ENCODE results near the gene PMM2.
"Not testable (repeated sequence)": the region's sequence is repeated elsewhere in the genome, so short reads cannot be mapped to it uniquely, and the experiment has no call there.

Gene PMM2

GRCh38 chr16:8819411-8820034 lies 21.9 kb downstream of the PMM2 start:
- DNase-seq = no peak

GRCh38 chr16:8822403-8822802 lies 24.8 kb downstream of the PMM2 start:
- DNase-seq = no peak

GRCh38 chr16:8826278-8826879 lies 28.7 kb downstream of the PMM2 start:
- no peak for DNase-seq

GRCh38 chr16:8828541-8829165 lies 31.0 kb downstream of the PMM2 start:
- no peak for DNase-seq

- DNase-seq = no peak
Observed at GRCh38 chr16:8831450-8831849, 33.8 kb downstream of the PMM2 start.

GRCh38 chr16:8831871-8832716 lies 34.5 kb downstream of the PMM2 start:
- DNase-seq = no peak

GRCh38 chr16:8832717-8833105 lies 35.1 kb downstream of the PMM2 start:
- DNase-seq = no peak

GRCh38 chr16:8836797-8837196 lies 39.2 kb downstream of the PMM2 start:
- DNase-seq = not testable (repeated sequence)

- DNase-seq = not testable (repeated sequence)
Observed at GRCh38 chr16:8837594-8837993, 40.0 kb downstream of the PMM2 start.

GRCh38 chr16:8842016-8842415 lies 44.4 kb downstream of the PMM2 start:
- not testable (repeated sequence) for DNase-seq

GRCh38 chr16:8843296-8843695 lies 45.7 kb downstream of the PMM2 start:
- not testable (repeated sequence) for DNase-seq

- no peak for DNase-seq
Observed at GRCh38 chr16:8845699-8846298, 48.2 kb downstream of the PMM2 start.

GRCh38 chr16:8846401-8846932 lies 48.8 kb downstream of the PMM2 start:
- no peak for DNase-seq

GRCh38 chr16:8847145-8847544 lies 49.5 kb downstream of the PMM2 start:
- DNase-seq = no peak

- DNase-seq = no peak
Observed at GRCh38 chr16:8847623-8848022, 50.0 kb downstream of the PMM2 start.

GRCh38 chr16:8848231-8848938 lies 50.7 kb downstream of the PMM2 start:
- peak; percentile 19 for DNase-seq

GRCh38 chr16:8848939-8849391 lies 51.3 kb downstream of the PMM2 start:
- DNase-seq = peak; percentile 15

GRCh38 chr16:8849411-8850011 lies 51.9 kb downstream of the PMM2 start:
- peak; percentile 22 for DNase-seq

GRCh38 chr16:8850279-8850885 lies 52.7 kb downstream of the PMM2 start:
- DNase-seq = peak; percentile 64

- DNase-seq = no peak
Observed at GRCh38 chr16:8851761-8852403, 54.2 kb downstream of the PMM2 start.

GRCh38 chr16:8852534-8852933 lies 54.9 kb downstream of the PMM2 start:
- DNase-seq = no peak

All from femur (tissue), 1 donor.